Measurements from ENCODE around the gene PRKCA. TPM values are rescaled to one million over a fixed set of nuclear protein-coding genes. Genes with fewer than 3 reads are reported as not detected.

The PRKCA gene
- polyA plus RNA-seq, 2 of the 4 experiments (the other 2 are of a cell fraction), result 28.8 to 65.0 TPM

GRCh38 chr17:66577041-66577440 is 274.6 kb downstream of the PRKCA start:
- no peak overlapping the region for H3K4me3 ChIP-seq
- DNase-seq (ENCODE audit: low read depth in 1 of 2, low spot score in 1 of 2), result no peak
- TF ChIP-seq KDM5A (IDR thresholded peaks at IDR 0.05) (no peak), ZNF302 (CRISPR knock-in tag; IDR thresholded peaks at IDR 0.05) (no peak), RFX5 (IDR thresholded peaks at IDR 0.05) (no peak), CEBPB (IDR thresholded peaks at IDR 0.05) (no peak), ATOH8 (CRISPR knock-in tag; IDR thresholded peaks at IDR 0.05; ENCODE audit: low read depth) (no peak)
- ChIA-PET POLR2A (no interaction called here), CTCF (interaction anchor here (1.0 to 2.1 kb wide), 4 partner anchors 9 to 375 kb away, joined by 3 to 15 read pairs (median 4); no protein-coding TSS in a partner anchor)
- WGBS (ENCODE audit: missing lambda C conversion rate), result 92% methylated on average over 8 of the region's 8 CpGs
- no peak overlapping the region for H3K4me2 ChIP-seq
- H3K27ac ChIP-seq, result no peak overlapping the region
- H3K4me1 ChIP-seq, result peaks cover 28% of the 10 kb centered on the region
- no peak for ATAC-seq
- H3K9me3 ChIP-seq, result no peaks in the 10 kb centered on the region
- no peak for FAIRE-seq

GRCh38 chr17:66578781-66579489 is 276.5 kb downstream of the PRKCA start:
- DNase-seq (ENCODE audit: low read depth in 1 of 2, low spot score in 1 of 2) (no peak), FAIRE-seq (no peak), ATAC-seq (peak; percentile 18 to 26; a peak in 3 of 6 replicates)
- peak overlapping the region; percentile 46 to 71; a peak in 4 of 6 replicates for H3K27ac ChIP-seq
- ChIA-PET POLR2A (no interaction called here), CTCF (interaction anchor here (0.6 to 2.4 kb wide), 5 partner anchors 10 to 1026 kb away, joined by 4 to 8 read pairs (median 5); no protein-coding TSS in a partner anchor)
- no peaks in the 10 kb centered on the region for H3K9me3 ChIP-seq
- 87% methylated on average over 21 of the region's 22 CpGs for WGBS (ENCODE audit: missing lambda C conversion rate)
- no peak overlapping the region; the same call in 2 of the 3 replicates for H3K4me2 ChIP-seq
- no peak for TF ChIP-seq MAX (IDR thresholded peaks at IDR 0.05)
- TF ChIP-seq KDM1A (IDR thresholded peaks at IDR 0.05; ENCODE audit: low read depth), result no peak
- no peak for TF ChIP-seq POLR2A (IDR thresholded peaks at IDR 0.05; ENCODE audit: low read length)
- TF ChIP-seq SMC3 (IDR thresholded peaks at IDR 0.05), result no peak
- no peak for TF ChIP-seq FOXS1 (CRISPR knock-in tag; IDR thresholded peaks at IDR 0.05)
- peaks cover 43% of the 10 kb centered on the region for H3K4me1 ChIP-seq
- no peak overlapping the region for H3K4me3 ChIP-seq

- Histone ChIP-seq H3K4me1 (peaks cover 43% of the 10 kb centered on the region), H3K27ac (peak overlapping the region; percentile 46 to 71; a peak in 5 of 6 replicates), H3K4me2 (peak overlapping the region; percentile 33; the same call in 2 of the 3 replicates), H3K9me3 (no peaks in the 10 kb centered on the region), H3K4me3 (no peak overlapping the region)
- ATAC-seq (peak in 1 of 2 experiments; percentile 37; a peak in 1 of 6 replicates), FAIRE-seq (no peak), DNase-seq (ENCODE audit: low read depth in 1 of 2, low spot score in 1 of 2) (no peak)
- ChIA-PET CTCF (interaction anchor here (0.6 to 2.4 kb wide), 7 partner anchors 8 to 1027 kb away, joined by 3 to 8 read pairs (median 4); no protein-coding TSS in a partner anchor), POLR2A (interaction anchor here (0.5 kb wide), 1 partner anchor 9 kb away, joined by 9 read pairs; no protein-coding TSS in a partner anchor)
- 70% methylated on average over 4 of the region's 4 CpGs for WGBS (ENCODE audit: missing lambda C conversion rate)
- no peak for TF ChIP-seq KDM1A (IDR thresholded peaks at IDR 0.05; ENCODE audit: low read depth)
- no peak for TF ChIP-seq MAFK (IDR thresholded peaks at IDR 0.05; ENCODE audit: partially characterized antibody)
- no peak for TF ChIP-seq MAX (IDR thresholded peaks at IDR 0.05)
- no peak for TF ChIP-seq ELK1 (IDR thresholded peaks at IDR 0.05; ENCODE audit: low read depth, low read length)
- TF ChIP-seq RFX5 (IDR thresholded peaks at IDR 0.05), result no peak
- no peak for TF ChIP-seq NR3C1 (IDR thresholded peaks at IDR 0.05)
- TF ChIP-seq FOSB (CRISPR knock-in tag; IDR thresholded peaks at IDR 0.05), result no peak
- no peak for TF ChIP-seq POLR2A (IDR thresholded peaks at IDR 0.05; ENCODE audit: low read length)
- TF ChIP-seq CHD2 (IDR thresholded peaks at IDR 0.05; ENCODE audit: low read length, partially characterized antibody), result no peak
- no peak for TF ChIP-seq TFCP2L1 (CRISPR knock-in tag; IDR thresholded peaks at IDR 0.05)
- no peak for TF ChIP-seq RAD21 (conservative IDR thresholded peaks at IDR 0.05 in 1 of 2, IDR thresholded peaks at IDR 0.05 in 1 of 2)
- TF ChIP-seq SREBF2 (IDR thresholded peaks at IDR 0.05), result no peak
- TF ChIP-seq RNF2 (IDR thresholded peaks at IDR 0.05; ENCODE audit: borderline replicate concordance, low read depth), result no peak
- TF ChIP-seq ZNF302 (CRISPR knock-in tag; IDR thresholded peaks at IDR 0.05), result no peak
- no peak for TF ChIP-seq CBX2 (IDR thresholded peaks at IDR 0.05; ENCODE audit: borderline replicate concordance, low read depth)
- TF ChIP-seq REST (IDR thresholded peaks at IDR 0.05), result no peak
- no peak for TF ChIP-seq EP300 (IDR thresholded peaks at IDR 0.05)
These were observed 277.1 kb downstream of the PRKCA start for GRCh38 chr17:66579556-66579955.
